Retina (tissue), 1 donor: ENCODE measurements around the gene MLF2.
"Not testable (repeated sequence)": the region's sequence is repeated elsewhere in the genome, so short reads cannot be mapped to it uniquely, and the experiment has no call there.

ENCODE experiments used
- DNase-seq: peaks from one replicate; pipeline ENCODE4 v3.0.0-alpha.2; 2016

MLF2 gene

DNA sequence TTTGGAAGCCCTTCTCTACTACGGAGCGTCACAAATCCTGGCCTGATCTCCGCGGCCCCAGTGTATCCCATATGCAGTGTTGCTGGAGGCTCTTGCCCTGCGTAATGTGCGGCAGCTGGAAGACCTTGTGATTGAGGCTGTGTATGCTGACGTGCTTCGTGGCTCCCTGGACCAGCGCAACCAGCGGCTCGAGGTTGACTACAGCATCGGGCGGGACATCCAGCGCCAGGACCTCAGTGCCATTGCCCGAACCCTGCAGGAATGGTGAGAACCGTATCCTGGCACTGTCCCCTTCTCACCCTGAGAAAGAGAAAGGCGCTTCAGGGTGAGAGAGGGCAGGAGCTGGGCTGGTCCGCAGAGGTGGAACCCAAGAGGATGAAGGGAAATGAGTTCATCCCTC, 23.8 kb downstream of the MLF2 start:
- no peak for DNase-seq

DNA sequence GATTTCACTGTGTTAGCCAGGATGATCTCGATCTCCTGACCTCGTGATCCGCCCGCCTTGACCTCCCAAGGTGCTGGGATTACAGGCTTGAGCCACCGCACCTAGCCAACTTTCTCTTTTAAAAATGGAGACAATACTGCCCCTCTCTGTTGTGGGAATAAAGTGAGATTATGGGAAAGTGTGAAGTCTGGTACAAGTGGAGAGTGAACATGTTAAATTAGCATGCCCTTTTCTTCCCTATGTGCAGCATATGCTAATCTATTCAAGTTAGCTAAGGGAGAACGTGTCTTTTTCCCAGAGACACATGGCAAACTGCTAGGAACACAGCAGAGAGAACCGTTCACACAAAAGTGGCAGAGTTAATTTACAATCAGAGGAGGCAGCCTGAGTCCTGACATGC, 27.6 kb downstream of the MLF2 start:
- DNase-seq: no peak

DNA sequence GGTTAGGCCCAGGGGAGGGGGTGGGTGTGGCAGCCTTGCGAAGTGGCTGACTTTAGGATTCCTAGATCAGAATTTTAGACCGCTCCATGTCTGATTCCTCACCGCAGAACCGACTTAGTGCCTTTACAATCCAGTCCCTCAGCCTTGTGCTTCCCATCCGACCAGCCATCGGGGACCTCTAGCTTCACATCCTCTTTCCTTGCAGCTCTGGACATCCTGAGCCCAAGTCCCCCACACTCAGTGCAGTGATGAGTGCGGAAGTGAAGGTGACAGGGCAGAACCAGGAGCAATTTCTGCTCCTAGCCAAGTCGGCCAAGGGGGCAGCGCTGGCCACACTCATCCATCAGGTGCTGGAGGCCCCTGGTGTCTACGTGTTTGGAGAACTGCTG, 28.5 kb downstream of the MLF2 start:
- no peak for DNase-seq

DNA sequence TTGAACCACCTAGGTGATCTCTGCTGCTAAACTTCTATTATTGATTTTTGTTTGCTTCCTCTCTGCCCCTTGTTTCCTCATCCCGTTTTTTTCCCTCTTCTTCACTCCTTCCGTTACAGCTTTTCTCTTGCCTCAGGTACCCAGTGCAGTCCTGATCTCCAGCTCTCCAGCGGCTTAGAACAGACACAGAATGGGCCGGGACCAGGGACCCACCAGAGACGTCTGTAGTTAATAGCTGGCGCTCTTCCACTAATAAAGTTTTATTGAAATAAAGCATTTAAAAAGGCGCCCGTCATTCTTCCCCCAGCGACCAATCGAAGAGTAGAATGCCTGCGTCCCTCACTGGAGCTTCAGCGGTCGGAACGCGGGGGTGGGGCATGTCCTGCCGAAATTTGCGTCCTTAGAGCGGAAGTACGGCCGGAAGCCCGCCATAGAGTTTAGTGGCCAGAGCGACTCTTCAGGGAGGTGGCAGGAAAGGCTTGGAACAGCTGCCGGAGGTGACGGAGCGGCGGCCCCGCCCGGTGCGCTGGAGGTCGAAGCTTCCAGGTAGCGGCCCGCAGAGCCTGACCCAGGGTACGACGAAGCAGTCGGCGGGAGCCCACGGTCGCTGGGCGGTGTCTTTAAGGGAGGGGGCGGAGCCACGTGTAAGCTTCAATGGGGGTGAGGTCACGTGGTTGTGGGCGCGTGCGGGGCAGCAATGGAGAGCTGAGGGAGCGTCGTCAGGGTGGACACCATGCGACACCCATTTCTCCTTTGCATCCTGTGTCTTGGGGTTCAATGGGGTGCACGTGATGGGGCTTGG, 29.1 kb downstream of the MLF2 start, which contains the start of gene COPS7A:
TSS of gene COPS7A (plus strand) at position 440 of the 802 bp plus-strand sequence. CDS start 611 bp downstream, outside the sequence.
- DNase-seq: peak; percentile 99

DNA sequence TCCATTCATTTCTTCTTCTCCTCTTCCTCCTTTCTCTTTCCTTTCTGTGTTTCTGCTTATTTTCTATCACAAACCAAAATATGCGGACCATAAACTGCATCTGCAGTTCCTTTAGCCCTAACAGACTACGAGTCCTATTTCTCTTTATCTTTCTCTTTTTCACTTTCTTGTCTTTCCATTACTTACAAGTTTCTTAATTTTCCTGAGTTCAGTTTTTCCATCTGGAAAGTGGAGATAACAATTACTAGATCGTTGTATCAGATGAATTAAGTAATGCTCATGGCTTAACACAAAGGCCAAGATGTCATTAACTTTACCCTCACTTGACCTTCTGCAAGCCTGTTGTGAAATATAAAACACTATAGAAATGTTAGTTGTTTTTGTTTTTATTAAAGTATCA, 30.1 kb downstream of the MLF2 start:
- no peak for DNase-seq

DNA sequence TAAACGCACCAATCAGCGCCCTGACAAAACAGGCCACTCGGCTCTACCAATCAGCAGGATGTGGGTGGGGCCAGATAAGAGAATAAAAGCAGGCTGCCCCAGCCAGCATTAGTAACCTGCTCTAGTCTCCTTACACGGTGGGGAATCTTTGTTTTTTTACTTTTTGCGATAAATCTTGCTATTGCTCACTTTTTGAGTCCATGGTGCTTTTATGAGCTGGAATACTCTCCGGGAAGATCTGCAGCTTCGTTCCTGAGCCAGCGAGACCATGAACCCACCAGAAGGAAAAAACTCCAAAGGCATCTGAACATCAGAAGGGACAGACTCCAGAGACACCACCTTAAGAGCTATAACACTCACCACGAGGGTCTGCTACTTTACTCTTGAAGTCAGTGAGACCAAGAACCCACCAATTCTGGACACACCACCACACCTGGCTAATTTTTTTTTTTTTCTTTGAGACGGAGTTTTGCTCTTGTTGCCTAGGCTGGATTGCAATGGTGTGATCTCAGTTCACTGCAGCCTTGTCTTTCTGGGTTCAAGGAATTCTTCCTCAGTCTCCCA, 36.0 kb downstream of the MLF2 start:
- DNase-seq: no peak

DNA sequence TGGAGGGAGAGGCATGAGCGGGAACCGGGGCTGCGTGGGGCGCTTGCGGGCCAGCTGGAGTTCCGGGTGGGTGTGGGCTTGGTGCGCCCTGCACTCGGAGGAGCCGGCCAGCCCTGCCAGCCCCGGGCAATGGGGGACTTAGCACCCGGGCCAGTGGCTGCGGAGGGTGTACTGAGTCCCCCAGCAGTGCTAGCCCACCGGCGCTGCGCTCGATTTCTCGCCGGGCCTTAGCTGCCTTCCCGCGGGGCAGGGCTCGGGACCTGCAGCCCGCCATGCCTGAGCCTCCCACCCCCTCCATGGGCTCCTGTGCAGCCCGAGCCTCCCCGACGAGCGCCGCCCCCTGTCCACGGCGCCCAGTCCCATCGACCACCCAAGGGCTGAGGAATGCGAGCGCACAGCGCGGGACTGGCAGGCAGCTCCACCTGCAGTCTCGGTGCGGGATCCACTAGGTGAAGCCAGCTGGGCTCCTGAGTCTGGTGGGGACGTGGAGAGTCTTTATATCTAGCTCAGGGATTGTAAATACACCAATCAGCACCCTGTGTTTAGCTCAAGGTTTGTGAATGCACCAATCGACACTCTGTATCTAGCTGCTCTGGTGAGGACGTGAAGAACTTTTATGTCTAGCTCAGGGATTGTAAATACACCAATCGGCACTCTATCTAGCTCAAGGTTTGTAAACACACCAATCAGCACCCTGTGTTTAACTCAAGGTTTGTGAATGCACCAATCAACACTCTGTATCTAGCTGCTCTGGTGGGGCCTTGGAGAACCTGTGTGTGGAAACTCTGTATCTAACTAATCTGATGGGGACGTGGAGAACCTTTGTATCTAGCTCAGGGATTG, 36.7 kb downstream of the MLF2 start:
- DNase-seq: not testable (repeated sequence)

DNA sequence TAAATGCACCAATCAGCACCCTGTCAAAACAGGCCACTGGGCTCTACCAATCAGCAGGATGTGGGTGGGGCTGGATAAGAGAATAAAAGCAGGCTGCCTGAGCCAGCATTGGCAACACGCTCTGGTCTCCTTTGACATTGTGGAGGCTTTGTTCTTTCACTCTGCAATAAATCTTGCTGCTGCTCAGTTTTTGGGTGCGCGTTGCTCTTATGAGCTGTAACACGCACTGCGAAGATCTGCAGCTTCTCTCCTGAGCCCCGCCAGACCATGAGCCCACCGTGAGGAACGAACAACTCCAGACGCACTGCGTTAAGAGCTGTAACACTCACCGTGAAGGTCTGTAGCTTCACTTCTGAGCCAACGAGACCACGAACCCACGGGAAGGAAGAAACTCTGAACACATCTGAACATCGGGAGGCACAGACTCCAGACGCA, 44.0 kb downstream of the MLF2 start:
- no peak for DNase-seq

DNA sequence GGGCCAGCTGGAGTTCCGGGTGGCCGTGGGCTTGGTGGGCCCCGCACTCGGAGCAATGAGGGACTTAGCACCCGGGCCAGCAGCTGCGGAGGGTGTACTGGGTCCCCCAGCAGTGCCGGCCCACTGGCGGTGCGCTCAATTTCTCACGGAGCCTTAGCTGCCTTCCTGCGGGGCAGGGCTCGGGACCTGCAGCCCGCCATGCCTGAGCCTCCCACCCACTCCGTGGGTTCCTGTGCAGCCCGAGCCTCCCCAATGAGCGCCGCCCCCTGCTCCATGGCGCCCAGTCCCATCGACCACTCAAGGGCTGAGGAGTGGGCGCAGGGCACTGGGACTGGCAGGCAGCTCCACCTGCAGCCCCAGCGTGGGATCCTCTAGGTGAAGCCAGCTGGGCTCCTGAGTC, 44.6 kb downstream of the MLF2 start:
- DNase-seq: not testable (repeated sequence)

DNA sequence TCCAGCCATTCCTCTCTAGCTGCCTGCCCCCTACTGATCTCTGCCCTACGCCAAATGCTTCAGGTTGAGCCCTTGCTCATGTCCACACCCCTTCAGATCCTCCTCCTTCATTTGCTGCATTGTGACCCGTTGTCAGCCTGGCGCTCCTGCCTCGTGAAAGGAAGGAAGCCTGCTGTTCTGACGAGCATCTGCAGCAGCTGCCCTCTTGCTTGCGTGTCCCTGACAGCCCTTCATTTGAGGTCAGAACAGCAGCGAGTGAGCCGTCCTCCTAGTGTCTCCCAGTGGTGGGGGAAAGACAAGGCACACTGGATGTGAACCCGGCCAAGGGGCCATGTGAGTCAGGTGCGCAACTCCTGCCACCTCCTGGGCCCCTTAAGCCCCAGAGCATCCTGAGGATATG, 49.3 kb downstream of the MLF2 start:
- peak; percentile 28 for DNase-seq

DNA sequence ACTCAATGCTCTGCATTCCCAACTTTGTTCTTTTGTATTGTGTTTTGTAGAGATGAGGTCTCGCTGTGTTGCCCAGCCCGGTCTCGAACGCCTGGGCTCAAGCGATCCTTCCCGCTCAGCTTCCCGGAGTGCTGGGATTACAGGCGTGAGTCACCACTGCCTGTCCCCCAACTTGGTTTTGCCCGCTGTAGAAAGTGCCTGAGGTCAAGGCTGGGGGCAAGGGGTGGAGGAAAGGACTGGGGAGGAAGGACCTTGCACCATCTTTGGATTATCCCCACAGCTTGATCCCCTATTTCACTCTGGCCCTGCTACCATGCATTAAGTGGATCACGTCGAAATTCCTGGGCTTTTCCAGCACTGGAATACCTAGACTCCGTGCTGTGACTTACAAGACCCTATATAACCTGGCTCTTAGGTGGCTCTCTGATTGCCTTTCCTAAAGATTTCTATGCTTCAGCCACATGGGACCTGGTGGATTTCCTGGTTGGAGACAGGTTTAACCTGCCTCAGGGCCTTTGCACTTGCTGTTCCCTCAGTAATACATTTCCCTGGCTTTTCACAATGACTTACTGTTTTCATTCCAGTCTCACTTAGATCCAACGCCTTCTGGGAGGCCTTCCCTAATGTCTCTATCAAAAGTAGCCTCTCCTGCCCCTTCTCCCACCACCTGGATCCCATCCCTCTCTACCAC, 51.7 kb downstream of the MLF2 start:
- DNase-seq: no peak

DNA sequence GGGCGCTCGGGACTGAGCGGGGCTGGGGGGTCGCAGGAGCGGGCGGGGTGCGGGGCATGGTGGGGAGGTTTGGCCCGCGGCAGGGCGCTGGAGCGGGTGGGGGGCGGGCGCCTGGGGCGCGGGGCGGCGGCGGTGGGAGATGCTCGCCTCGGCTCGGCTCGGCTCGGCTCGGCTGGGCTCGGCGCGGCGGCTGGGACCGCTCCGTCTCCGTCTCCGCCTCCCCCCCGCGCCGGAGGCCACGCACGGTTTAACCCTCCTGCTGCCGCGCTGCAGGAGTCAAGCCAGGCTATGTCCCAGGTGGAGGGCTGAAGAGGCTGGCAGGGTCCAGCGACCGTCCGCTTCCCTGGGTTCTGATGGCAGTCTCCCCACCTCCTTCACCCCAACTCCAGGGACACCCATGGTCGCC, 52.3 kb downstream of the MLF2 start, which contains the start of gene PIANP:
TSS of gene PIANP (minus strand) at position 170 of the 406 bp plus-strand sequence. CDS start 2,754 bp downstream, outside the sequence.
- DNase-seq: peak; percentile 68

DNA sequence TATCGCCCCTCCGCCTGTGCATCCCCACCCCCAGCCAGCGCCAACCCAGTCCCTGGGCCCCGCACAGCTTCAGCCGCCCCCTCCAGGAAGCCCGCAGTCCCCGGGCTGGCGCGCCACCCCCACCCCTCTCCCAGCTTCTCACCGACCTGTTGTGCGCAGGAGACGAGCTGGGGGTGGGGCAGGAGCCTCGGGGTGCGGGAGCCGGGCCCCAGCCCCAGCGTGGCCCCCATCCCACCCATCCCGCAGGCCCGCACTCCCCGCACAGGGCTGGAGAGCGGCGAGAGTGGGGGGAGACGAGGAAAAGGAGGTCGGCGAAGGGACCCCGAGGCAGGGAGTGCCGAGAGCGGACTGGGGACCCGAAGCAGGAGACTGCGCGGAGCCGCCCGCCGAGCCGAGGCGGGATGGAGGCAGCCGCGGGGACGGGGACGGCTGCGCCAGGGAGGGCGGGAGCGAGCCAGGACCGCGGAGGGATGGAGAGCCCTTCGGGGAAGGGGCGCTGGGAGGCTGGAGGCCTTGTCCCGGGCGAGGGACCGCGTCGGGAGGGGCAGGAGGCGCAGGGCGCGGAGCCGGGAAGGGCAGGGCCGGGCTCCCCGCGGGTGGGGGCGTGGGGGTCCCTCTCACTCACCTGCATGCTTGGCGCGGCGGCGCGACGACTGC, 52.8 kb downstream of the MLF2 start:
- peak; percentile 72 for DNase-seq

DNA sequence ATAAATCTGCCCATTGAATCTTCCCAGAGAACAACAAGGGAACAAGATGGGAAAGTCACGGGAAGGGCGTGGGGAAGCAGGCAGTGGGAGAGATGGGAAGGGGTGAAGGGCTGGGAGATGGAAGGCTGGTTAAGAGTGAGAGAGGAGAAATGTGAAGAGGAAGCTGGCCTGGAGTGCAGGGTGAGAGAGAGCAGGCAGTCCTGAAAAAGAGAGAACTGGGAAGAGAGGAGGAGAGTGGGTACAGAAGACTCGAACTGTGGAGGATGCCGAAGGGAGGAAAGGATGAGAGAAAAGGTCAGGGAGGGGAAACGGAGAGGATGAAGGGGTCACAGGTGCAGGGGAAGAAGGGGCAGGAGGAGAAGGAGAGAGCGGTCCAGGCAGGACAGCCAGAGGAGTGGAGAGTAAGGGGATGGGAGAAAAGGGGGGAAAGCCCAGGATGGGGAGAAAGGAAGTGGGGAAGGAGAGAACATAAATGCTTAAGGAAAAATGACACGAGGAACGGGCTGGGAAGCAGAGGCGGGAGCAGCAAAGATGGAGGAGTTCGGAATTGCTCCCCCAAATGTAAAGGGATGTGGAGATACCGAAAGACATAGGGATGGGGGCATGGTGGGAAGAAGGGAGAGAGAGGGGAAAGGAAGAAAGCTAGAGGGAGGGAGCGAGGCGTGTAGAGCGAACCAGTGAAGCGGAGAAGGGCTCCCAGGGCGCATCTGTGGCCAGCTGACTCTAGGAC, 53.5 kb downstream of the MLF2 start:
- no peak for DNase-seq

DNA sequence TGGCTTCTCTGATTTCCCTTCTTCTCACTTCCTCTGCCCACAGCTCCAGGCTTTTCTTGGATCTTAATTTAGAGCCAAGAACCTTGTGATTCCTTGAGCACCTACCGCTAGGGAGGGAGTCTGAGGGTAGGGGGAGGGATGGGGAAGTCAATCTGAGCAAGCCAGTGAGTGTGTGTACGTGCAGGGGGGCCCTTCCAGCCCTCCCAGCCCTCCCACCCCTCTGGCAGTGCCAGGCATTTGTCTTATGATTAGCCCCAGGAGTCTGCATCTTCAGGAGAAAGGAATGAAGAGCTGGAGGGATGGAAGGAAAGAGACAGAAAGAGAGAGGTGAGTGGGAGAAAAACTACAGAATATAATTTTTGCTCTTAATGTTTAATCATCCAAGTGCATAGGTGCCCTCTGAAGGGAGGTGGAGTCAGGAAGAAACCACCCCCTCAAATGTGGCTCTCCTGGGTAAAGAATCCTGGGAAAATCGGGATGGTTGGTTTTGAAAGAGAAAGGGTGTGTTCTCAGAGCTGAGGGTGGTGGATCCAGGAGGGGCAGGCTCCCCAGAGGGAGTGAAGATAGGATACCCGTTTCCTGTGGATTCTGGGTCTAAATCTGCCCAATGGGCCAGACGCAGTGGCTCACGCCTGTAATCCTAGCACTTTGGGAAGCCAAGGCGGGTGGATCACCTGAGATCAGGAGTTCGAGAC, 54.4 kb downstream of the MLF2 start:
- no peak for DNase-seq
